ENCODE results near the gene NPEPPS.

Gene NPEPPS

GRCh38 chr17:47611372-47612350 is 80.8 kb downstream of the NPEPPS start:
- Histone ChIP-seq H3K4me3 (ENCODE audit: low read depth, low read length) (no peak overlapping the region), H3K27ac (ENCODE audit: extremely low read depth, low read depth, low read length) (peak overlapping the region; percentile 17; the same call in 1 of the 2 replicates), H3K36me3 (ENCODE audit: control insufficient read depth in 2 of 2, insufficient read depth in 1 of 2, low read length in 2 of 2) (peaks cover 59 to 67% of the 10 kb centered on the region in 2 experiments), H3K4me1 (ENCODE audit: control insufficient read depth, insufficient read depth, low read length) (peaks cover 9% of the 10 kb centered on the region), H3K9me3 (ENCODE audit: control insufficient read depth, insufficient read depth, low read depth, low read length) (no peaks in the 10 kb centered on the region)
- POLR2A ChIA-PET = interaction anchor here (0.7 kb wide), 1 partner anchor 375 kb away, joined by 6 read pairs; no protein-coding TSS in a partner anchor
- CTCF ChIA-PET = interaction anchor here (0.9 to 1.2 kb wide), 3 partner anchors 8 to 110 kb away, joined by 3 to 4 read pairs (median 4); no protein-coding TSS in a partner anchor
- TF ChIP-seq REST (tag by site-specific recombination; IDR thresholded peaks at IDR 0.05) (no peak), ZNF843 (tag by site-specific recombination; IDR thresholded peaks at IDR 0.05) (0 out of 2 replicates have a peak, but pooled peaks have one; percentile 33), ZBTB44 (tag by site-specific recombination; IDR thresholded peaks at IDR 0.05) (no peak), ZNF660 (tag by site-specific recombination; IDR thresholded peaks at IDR 0.05) (no peak), ZNF629 (tag by site-specific recombination; IDR thresholded peaks at IDR 0.05) (peak; percentile 49; the same call in 1 of the 2 replicates), HOXC10 (CRISPR knock-in tag; IDR thresholded peaks at IDR 0.05) (no peak), ZNF837 (tag by site-specific recombination; IDR thresholded peaks at IDR 0.05) (no peak), ZNF169 (tag by site-specific recombination; IDR thresholded peaks at IDR 0.05) (no peak), ZNF664 (tag by site-specific recombination; IDR thresholded peaks at IDR 0.05) (no peak), ZNF18 (tag by site-specific recombination; IDR thresholded peaks at IDR 0.05) (peak; percentile 29; the same call in 1 of the 2 replicates), ZNF10 (tag by site-specific recombination; IDR thresholded peaks at IDR 0.05) (0 out of 2 replicates have a peak, but pooled peaks have one; percentile 7), PRDM10 (tag by site-specific recombination; IDR thresholded peaks at IDR 0.05) (no peak), ZNF24 (tag by site-specific recombination; IDR thresholded peaks at IDR 0.05) (0 out of 2 replicates have a peak, but pooled peaks have one; percentile 18), FEZF1 (tag by site-specific recombination; IDR thresholded peaks at IDR 0.05) (peak; percentile 38; the same call in 1 of the 2 replicates), INSM2 (tag by site-specific recombination; IDR thresholded peaks at IDR 0.05) (0 out of 2 replicates have a peak, but pooled peaks have one; percentile 6), PRDM6 (tag by site-specific recombination; IDR thresholded peaks at IDR 0.05) (peak; percentile 62), ZBTB48 (tag by site-specific recombination; IDR thresholded peaks at IDR 0.05) (no peak)

Data from HEK293 (cell line).